DND-41 (cell line): Measurements from ENCODE around the gene LILRA1.

Source experiments
- ATAC-seq: fragments of 200-7000 bp; cut with Tn5 transposase; 3 replicates; pipeline ENCODE4 v1.9.1; 2021; ENCODE audit warnings: low read depth; ENCODE audit not compliant: insufficient read depth
- DNase-seq: peaks from one replicate; pipeline ENCODE4 v3.0.0-alpha.2; 2020
- H2AFZ ChIP-seq: 2 replicates; pipeline ENCODE4 v1.6.0; 2012; ENCODE audit warnings: low read depth, low read length
- H3K27ac ChIP-seq: 2 replicates; pipeline ENCODE4 v1.5.1; 2012; ENCODE audit warnings: low read length, inconsistent platforms
- H3K27me3 ChIP-seq: fragments of 200-600 bp; sonication (generic); 2 replicates; pipeline ENCODE4 v1.6.0; 2012; ENCODE audit warnings: low read length, mild to moderate bottlenecking, inconsistent platforms; ENCODE audit not compliant: insufficient read depth, poor library complexity
- H3K36me3 ChIP-seq: 2 replicates; pipeline ENCODE4 v1.5.1; 2012; ENCODE audit warnings: low read length, inconsistent platforms; ENCODE audit not compliant: insufficient read depth
- H3K4me1 ChIP-seq: 2 replicates; pipeline ENCODE4 v1.5.1; 2012; ENCODE audit warnings: mild to moderate bottlenecking, low read length; ENCODE audit not compliant: insufficient read depth
- H3K4me2 ChIP-seq: 2 replicates; pipeline ENCODE4 v1.6.0; 2012; ENCODE audit warnings: mild to moderate bottlenecking, moderate library complexity, low read length, inconsistent platforms; ENCODE audit not compliant: insufficient read depth
- H3K4me3 ChIP-seq, 2 experiments: fragments of 200-600 bp in 1 of 2; shearing (Covaris generic) in 1 of 2; 2 replicates each; pipeline ENCODE4 v1.5.1; 2012 to 2016; ENCODE audit warnings: inconsistent platforms in 2 of 2, low read length in 2 of 2, mild to moderate bottlenecking in 2 of 2, low read depth in 1 of 2, moderate library complexity in 1 of 2
- H3K79me2 ChIP-seq: 2 replicates; pipeline ENCODE4 v1.6.0; 2012; ENCODE audit warnings: low read length, inconsistent platforms; ENCODE audit not compliant: insufficient read depth
- H3K9ac ChIP-seq: 2 replicates; pipeline ENCODE4 v1.6.0; 2012; ENCODE audit warnings: low read depth, mild to moderate bottlenecking, inconsistent platforms, low read length, moderate library complexity
- H3K9me3 ChIP-seq: 2 replicates; pipeline ENCODE4 v1.5.1; 2012; ENCODE audit warnings: low read length, moderate library complexity, mild to moderate bottlenecking, inconsistent platforms; ENCODE audit not compliant: insufficient read depth, severe bottlenecking
- H4K20me1 ChIP-seq: 2 replicates; pipeline ENCODE4 v1.6.0; 2012; ENCODE audit warnings: low read length; ENCODE audit not compliant: insufficient read depth
- EZH2 ChIP-seq: IDR thresholded peaks from 3 replicates; pipeline ENCODE4 v1.6.1; 2012; ENCODE audit warnings: borderline replicate concordance, low read depth, mild to moderate bottlenecking, moderate library complexity, low read length, inconsistent platforms; ENCODE audit not compliant: severe bottlenecking
- TF ChIP-seq, protein P1 (sequence below): IDR thresholded peaks from 2 replicates; pipeline ENCODE4 v1.5.1; 2012; ENCODE audit warnings: borderline replicate concordance, low read length, moderate library complexity, mild to moderate bottlenecking; ENCODE audit not compliant: poor library complexity, severe bottlenecking; ENCODE audit errors: extremely low read depth

The LILRA1 gene

DNA sequence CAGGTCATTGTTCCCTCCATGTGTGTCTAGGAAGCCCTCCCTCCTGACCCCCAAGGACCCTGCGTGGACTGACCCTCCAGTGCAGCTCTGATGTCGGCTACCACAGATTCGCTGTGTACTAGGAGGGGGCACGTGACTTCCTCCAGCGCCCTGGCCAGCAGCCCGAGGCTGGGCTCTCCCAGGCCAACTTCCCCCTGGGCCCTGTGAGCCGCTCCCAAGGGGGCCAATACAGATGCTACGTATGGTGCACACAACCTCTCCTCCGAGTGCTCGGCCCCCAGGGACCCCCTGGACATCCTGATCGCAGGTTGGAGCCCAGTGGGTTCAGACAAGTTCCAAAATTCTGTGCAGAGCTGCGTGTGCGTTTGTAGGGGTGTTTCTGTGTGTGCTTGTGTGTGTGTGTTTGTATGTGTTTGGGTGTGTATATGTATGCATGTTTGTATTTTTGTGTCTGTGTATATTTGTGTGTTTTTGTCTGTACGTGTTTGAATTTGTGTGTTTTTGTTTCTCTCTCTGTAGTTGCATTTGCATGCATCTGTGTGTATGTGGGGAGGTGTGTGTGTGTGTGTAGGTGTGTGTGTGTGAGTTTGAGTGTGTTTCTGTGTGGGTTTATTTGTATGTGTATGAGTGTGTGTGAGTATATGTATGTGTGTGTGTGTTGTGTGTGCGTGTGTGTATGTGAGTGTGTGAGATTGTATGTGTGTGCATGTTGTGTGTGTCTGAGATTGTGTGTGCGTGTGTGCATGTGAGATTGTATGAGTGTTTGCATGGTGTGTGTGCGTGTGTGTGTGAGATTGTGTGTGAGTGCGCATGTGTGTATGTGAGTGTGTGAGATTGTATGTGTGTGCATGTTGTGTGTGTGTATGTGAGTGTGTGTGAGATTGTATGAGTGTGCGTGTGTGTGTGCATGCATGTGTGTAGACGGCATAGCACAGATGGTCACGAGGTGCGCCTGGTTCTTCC is 41.2 kb upstream of the LILRA1 start:
- Histone ChIP-seq H3K36me3 (no peaks in the 10 kb centered on the region), H2AFZ (no peak overlapping the region), H3K27me3 (peaks cover 6% of the 10 kb centered on the region), H4K20me1 (0 out of 2 replicates have a peak, but pooled peaks cover 2% of the 10 kb centered on the region), H3K4me3 (no peak overlapping the region), H3K4me1 (no peaks in the 10 kb centered on the region), H3K27ac (no peak overlapping the region), H3K4me2 (no peak overlapping the region), H3K79me2 (no peaks in the 10 kb centered on the region), H3K9me3 (no peaks in the 10 kb centered on the region), H3K9ac (no peak overlapping the region)
- DNase-seq (no peak), ATAC-seq (no peak)
- TF ChIP-seq, protein P1, sequence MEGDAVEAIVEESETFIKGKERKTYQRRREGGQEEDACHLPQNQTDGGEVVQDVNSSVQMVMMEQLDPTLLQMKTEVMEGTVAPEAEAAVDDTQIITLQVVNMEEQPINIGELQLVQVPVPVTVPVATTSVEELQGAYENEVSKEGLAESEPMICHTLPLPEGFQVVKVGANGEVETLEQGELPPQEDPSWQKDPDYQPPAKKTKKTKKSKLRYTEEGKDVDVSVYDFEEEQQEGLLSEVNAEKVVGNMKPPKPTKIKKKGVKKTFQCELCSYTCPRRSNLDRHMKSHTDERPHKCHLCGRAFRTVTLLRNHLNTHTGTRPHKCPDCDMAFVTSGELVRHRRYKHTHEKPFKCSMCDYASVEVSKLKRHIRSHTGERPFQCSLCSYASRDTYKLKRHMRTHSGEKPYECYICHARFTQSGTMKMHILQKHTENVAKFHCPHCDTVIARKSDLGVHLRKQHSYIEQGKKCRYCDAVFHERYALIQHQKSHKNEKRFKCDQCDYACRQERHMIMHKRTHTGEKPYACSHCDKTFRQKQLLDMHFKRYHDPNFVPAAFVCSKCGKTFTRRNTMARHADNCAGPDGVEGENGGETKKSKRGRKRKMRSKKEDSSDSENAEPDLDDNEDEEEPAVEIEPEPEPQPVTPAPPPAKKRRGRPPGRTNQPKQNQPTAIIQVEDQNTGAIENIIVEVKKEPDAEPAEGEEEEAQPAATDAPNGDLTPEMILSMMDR, result no peak
- TF ChIP-seq EZH2, result no peak

DNA sequence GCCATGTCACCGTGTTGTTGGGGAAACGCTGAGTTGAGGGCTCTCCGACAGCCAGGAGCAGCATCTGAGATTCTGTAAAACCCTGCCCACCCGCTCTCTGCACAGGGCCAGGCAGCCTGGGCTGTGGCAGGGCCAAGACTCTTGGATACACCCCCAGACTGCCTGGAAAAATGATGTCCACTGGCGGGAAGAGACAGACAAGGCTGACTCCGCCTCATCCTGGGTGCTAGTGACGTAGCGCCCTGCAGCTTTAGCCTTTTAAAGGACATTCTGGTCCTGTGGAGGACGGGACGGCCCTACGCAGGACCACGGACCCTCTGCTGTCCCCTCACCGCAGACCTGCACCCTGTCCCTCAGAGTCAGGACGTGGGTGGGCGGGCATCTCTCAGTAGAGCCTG is 40.5 kb upstream of the LILRA1 start:
- DNase-seq (no peak), ATAC-seq (no peak)
- Histone ChIP-seq H4K20me1 (0 out of 2 replicates have a peak, but pooled peaks cover 2% of the 10 kb centered on the region), H3K27ac (no peak overlapping the region), H3K4me1 (no peaks in the 10 kb centered on the region), H3K27me3 (peaks cover 6% of the 10 kb centered on the region), H3K9me3 (no peaks in the 10 kb centered on the region), H3K36me3 (no peaks in the 10 kb centered on the region), H3K4me2 (no peak overlapping the region), H2AFZ (no peak overlapping the region), H3K9ac (no peak overlapping the region), H3K4me3 (no peak overlapping the region), H3K79me2 (no peaks in the 10 kb centered on the region)
- TF ChIP-seq, protein P1, result no peak
- no peak for TF ChIP-seq EZH2

DNA sequence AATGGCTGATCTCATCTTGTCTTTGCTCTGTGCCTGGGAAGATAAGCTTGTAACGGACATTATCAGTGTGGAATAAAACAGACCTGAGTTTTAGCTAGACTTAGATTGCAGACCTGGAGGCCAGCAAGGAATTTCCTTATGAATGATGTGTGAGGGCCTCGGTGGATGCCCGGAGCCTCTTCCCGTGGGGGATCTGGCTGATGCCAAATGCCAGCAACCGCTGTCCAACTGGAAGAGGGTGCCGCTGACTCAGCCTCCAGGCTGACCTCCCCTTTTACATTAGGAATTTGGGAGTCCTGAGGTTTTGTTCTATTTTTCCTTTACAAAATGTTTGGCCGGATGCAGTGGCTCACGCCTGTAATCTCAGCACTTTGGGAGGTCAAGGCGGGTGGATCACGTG is 39.4 kb upstream of the LILRA1 start:
- no peak overlapping the region for H3K4me3 ChIP-seq
- no peak overlapping the region for H3K4me2 ChIP-seq
- H2AFZ ChIP-seq, result no peak overlapping the region
- DNase-seq (no peak), ATAC-seq (no peak)
- no peak overlapping the region for H3K9ac ChIP-seq
- no peak overlapping the region for H3K27ac ChIP-seq
- peaks cover 6% of the 10 kb centered on the region for H3K27me3 ChIP-seq
- no peaks in the 10 kb centered on the region for H3K4me1 ChIP-seq
- no peaks in the 10 kb centered on the region for H3K36me3 ChIP-seq
- no peaks in the 10 kb centered on the region for H3K9me3 ChIP-seq
- 0 out of 2 replicates have a peak, but pooled peaks cover under 1% of the 10 kb centered on the region for H4K20me1 ChIP-seq
- TF ChIP-seq EZH2, result no peak
- TF ChIP-seq, protein P1, result no peak
- H3K79me2 ChIP-seq, result no peaks in the 10 kb centered on the region
